HEK293 (cell line): ENCODE measurements around the gene DACT3.

Experiments used
- CTCF ChIA-PET: fragments of 350-600 bp; formaldehyde crosslinking; extraction: SDS; loops from one replicate; lab custom pipeline; 2021; ENCODE audit warnings: antibody characterized with exemption; lab: Yijun Ruan, JAX
- POLR2A ChIA-PET: fragments of 300-600 bp; formaldehyde crosslinking; extraction: SDS; loops from one replicate; lab custom pipeline; 2020; ENCODE audit warnings: antibody characterized with exemption, inconsistent platforms; lab: Yijun Ruan, JAX
- H3K27ac ChIP-seq: fragments of 200-500 bp; sonication (Bioruptor generic); 2 replicates; pipeline ENCODE4 v1.5.1; 2014; ENCODE audit warnings: low read depth, low read length, control low read depth, inconsistent platforms; ENCODE audit errors: extremely low read depth
- H3K36me3 ChIP-seq, 2 experiments: fragments of 200-500 bp in 1 of 2; sonication (Bioruptor generic) in 1 of 2; 1 replicate in 1 of 2; 2 replicates in 1 of 2; pipeline ENCODE4 v1.5.1; 2014 to 2017; ENCODE audit warnings: inconsistent platforms in 2 of 2, low read length in 2 of 2; ENCODE audit not compliant: control insufficient read depth in 2 of 2, insufficient read depth in 1 of 2
- H3K4me1 ChIP-seq: fragments of 200-500 bp; sonication (Bioruptor generic); 2 replicates; pipeline ENCODE4 v1.5.1; 2014; ENCODE audit warnings: mild to moderate bottlenecking, low read length, inconsistent platforms; ENCODE audit not compliant: control insufficient read depth, insufficient read depth
- H3K4me3 ChIP-seq: 2 replicates; pipeline ENCODE4 v1.5.1; 2011; ENCODE audit warnings: low read depth, mild to moderate bottlenecking, control low read depth, low read length, moderate library complexity
- H3K9me3 ChIP-seq: fragments of 200-500 bp; sonication (Bioruptor generic); 2 replicates; pipeline ENCODE4 v1.5.1; 2014; ENCODE audit warnings: low read depth, low read length, inconsistent platforms; ENCODE audit not compliant: control insufficient read depth, insufficient read depth
- EGR2 ChIP-seq: fragments of 450-650 bp; formaldehyde crosslinking; IDR thresholded peaks from 2 replicates; pipeline ENCODE4 v1.5.1; 2016; ENCODE audit warnings: low read depth, missing biosample characterization, missing genetic modification characterization
- GLIS1 ChIP-seq: fragments of 450-650 bp; formaldehyde crosslinking; IDR thresholded peaks from 2 replicates; pipeline ENCODE4 v1.5.1; 2016; ENCODE audit warnings: missing biosample characterization, missing genetic modification characterization
- KLF1 ChIP-seq: fragments of 450-650 bp; formaldehyde crosslinking; IDR thresholded peaks from 2 replicates; pipeline ENCODE4 v1.5.1; 2016; ENCODE audit warnings: missing biosample characterization, missing genetic modification characterization
- OVOL3 ChIP-seq: fragments of 450-650 bp; formaldehyde crosslinking; IDR thresholded peaks from 2 replicates; pipeline ENCODE4 v1.5.1; 2016; ENCODE audit warnings: missing biosample characterization, missing genetic modification characterization
- PRDM1 ChIP-seq: fragments of 450-650 bp; formaldehyde crosslinking; IDR thresholded peaks from 2 replicates; pipeline ENCODE4; 2016; ENCODE audit warnings: missing biosample characterization, missing genetic modification characterization
- SP7 ChIP-seq: fragments of 450-650 bp; formaldehyde crosslinking; IDR thresholded peaks from 2 replicates; pipeline ENCODE4 v1.5.1; 2016; ENCODE audit warnings: missing biosample characterization, missing genetic modification characterization
- WT1 ChIP-seq: fragments of 450-650 bp; formaldehyde crosslinking; IDR thresholded peaks from 2 replicates; pipeline ENCODE4 v1.5.1; 2016; ENCODE audit warnings: missing biosample characterization, missing genetic modification characterization
- ZBTB17 ChIP-seq: fragments of 450-650 bp; formaldehyde crosslinking; IDR thresholded peaks from 2 replicates; pipeline ENCODE4 v1.5.1; 2016; ENCODE audit warnings: missing biosample characterization, missing genetic modification characterization
- ZBTB8A ChIP-seq: fragments of 450-650 bp; formaldehyde crosslinking; IDR thresholded peaks from 2 replicates; pipeline ENCODE4 v1.5.1; 2016; ENCODE audit warnings: missing biosample characterization, missing genetic modification characterization
- ZIC2 ChIP-seq: fragments of 450-650 bp; formaldehyde crosslinking; IDR thresholded peaks from 2 replicates; pipeline ENCODE4 v1.5.1; 2016; ENCODE audit warnings: missing biosample characterization, missing genetic modification characterization
- ZNF133 ChIP-seq: fragments of 450-650 bp; formaldehyde crosslinking; IDR thresholded peaks from 2 replicates; pipeline ENCODE4 v1.5.1; 2016; ENCODE audit warnings: missing biosample characterization, missing genetic modification characterization
- ZNF174 ChIP-seq: fragments of 450-650 bp; formaldehyde crosslinking; IDR thresholded peaks from 2 replicates; pipeline ENCODE4 v1.5.0; 2017; ENCODE audit warnings: missing biosample characterization, mild to moderate bottlenecking, missing genetic modification characterization
- ZNF214 ChIP-seq: fragments of 450-650 bp; formaldehyde crosslinking; IDR thresholded peaks from 2 replicates; pipeline ENCODE4 v1.5.1; 2017; ENCODE audit warnings: missing biosample characterization, mild to moderate bottlenecking, missing genetic modification characterization, borderline replicate concordance
- ZNF223 ChIP-seq: fragments of 450-650 bp; formaldehyde crosslinking; IDR thresholded peaks from 2 replicates; pipeline ENCODE4 v1.5.1; 2016; ENCODE audit warnings: missing biosample characterization, missing genetic modification characterization
- ZNF341 ChIP-seq: fragments of 450-650 bp; formaldehyde crosslinking; IDR thresholded peaks from 2 replicates; pipeline ENCODE4; 2016; ENCODE audit warnings: low read depth, missing biosample characterization, missing genetic modification characterization
- ZNF350 ChIP-seq: fragments of 450-650 bp; formaldehyde crosslinking; IDR thresholded peaks from 2 replicates; pipeline ENCODE4 v1.5.0; 2017; ENCODE audit warnings: missing biosample characterization, mild to moderate bottlenecking, missing genetic modification characterization
- ZNF366 ChIP-seq: fragments of 450-650 bp; formaldehyde crosslinking; conservative IDR thresholded peaks from 2 replicates; pipeline ENCODE4 v1.5.1; 2016; ENCODE audit warnings: missing biosample characterization, missing genetic modification characterization
- ZNF394 ChIP-seq: fragments of 450-650 bp; formaldehyde crosslinking; IDR thresholded peaks from 2 replicates; pipeline ENCODE4 v1.5.1; 2016; ENCODE audit warnings: missing biosample characterization, missing genetic modification characterization, mild to moderate bottlenecking, moderate library complexity, borderline replicate concordance
- ZNF423 ChIP-seq: fragments of 450-650 bp; formaldehyde crosslinking; IDR thresholded peaks from 2 replicates; pipeline ENCODE4 v1.5.1; 2016; ENCODE audit warnings: missing biosample characterization, missing genetic modification characterization
- ZNF660 ChIP-seq: fragments of 450-650 bp; IDR thresholded peaks from 2 replicates; pipeline ENCODE4 v1.5.1; 2018; ENCODE audit warnings: missing biosample characterization, mild to moderate bottlenecking, missing genetic modification characterization
- TF ChIP-seq, protein P1 (sequence below): fragments of 450-650 bp; formaldehyde crosslinking; IDR thresholded peaks from 2 replicates; pipeline ENCODE4 v1.5.1; 2016; ENCODE audit warnings: missing biosample characterization, missing genetic modification characterization
- TF ChIP-seq, protein P2 (sequence below): fragments of 450-650 bp; formaldehyde crosslinking; IDR thresholded peaks from 2 replicates; pipeline ENCODE4 v1.5.1; 2016; ENCODE audit warnings: missing biosample characterization, missing genetic modification characterization
- TF ChIP-seq, protein P3 (sequence below): fragments of 450-650 bp; formaldehyde crosslinking; IDR thresholded peaks from 2 replicates; pipeline ENCODE4 v1.5.1; 2016; ENCODE audit warnings: missing biosample characterization, missing genetic modification characterization
- TF ChIP-seq, protein P4 (sequence below): fragments of 450-650 bp; formaldehyde crosslinking; IDR thresholded peaks from 2 replicates; pipeline ENCODE4 v1.5.1; 2016; ENCODE audit warnings: missing biosample characterization, missing genetic modification characterization
- TF ChIP-seq, protein P5 (sequence below): fragments of 450-650 bp; formaldehyde crosslinking; IDR thresholded peaks from 2 replicates; pipeline ENCODE4 v1.5.1; 2017; ENCODE audit warnings: missing biosample characterization, missing genetic modification characterization

DACT3 gene

DNA sequence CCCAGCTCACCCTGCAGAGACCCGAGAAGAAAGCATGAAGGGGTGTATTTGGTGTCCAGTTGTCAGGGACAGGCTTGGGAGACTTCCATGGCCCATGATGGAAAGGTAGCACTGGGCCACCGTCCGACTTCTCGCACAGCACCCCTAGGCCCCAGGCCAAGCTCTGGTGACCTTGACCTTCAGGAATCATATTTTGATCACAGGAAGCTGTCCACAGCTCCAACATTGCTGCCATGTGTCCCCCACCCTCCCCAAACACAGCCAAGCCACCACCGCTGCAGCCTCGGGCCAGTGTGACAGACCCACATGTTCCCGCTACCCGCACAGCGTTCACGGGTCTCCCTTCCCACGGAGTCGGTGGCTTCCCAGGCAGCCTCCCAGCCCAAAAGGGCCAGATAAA lies 35.3 kb downstream of the DACT3 start:
- Histone ChIP-seq H3K9me3 (no peaks in the 10 kb centered on the region), H3K36me3 (no peaks in the 10 kb centered on the region), H3K4me1 (no peaks in the 10 kb centered on the region), H3K4me3 (no peak overlapping the region), H3K27ac (no peak overlapping the region)
- CTCF ChIA-PET: interaction anchor here (0.6 to 2.5 kb wide), 5 partner anchors 9 to 79 kb away, joined by 3 to 12 read pairs (median 5); partner anchors contain the start of gene DACT3
- TF ChIP-seq ZBTB8A (tag by site-specific recombination) (no peak), ZNF133 (tag by site-specific recombination) (no peak), ZNF223 (no peak)
- POLR2A ChIA-PET: interaction anchor here (1.3 kb wide), 1 partner anchor 19 kb away, joined by 3 read pairs; no protein-coding TSS in a partner anchor

DNA sequence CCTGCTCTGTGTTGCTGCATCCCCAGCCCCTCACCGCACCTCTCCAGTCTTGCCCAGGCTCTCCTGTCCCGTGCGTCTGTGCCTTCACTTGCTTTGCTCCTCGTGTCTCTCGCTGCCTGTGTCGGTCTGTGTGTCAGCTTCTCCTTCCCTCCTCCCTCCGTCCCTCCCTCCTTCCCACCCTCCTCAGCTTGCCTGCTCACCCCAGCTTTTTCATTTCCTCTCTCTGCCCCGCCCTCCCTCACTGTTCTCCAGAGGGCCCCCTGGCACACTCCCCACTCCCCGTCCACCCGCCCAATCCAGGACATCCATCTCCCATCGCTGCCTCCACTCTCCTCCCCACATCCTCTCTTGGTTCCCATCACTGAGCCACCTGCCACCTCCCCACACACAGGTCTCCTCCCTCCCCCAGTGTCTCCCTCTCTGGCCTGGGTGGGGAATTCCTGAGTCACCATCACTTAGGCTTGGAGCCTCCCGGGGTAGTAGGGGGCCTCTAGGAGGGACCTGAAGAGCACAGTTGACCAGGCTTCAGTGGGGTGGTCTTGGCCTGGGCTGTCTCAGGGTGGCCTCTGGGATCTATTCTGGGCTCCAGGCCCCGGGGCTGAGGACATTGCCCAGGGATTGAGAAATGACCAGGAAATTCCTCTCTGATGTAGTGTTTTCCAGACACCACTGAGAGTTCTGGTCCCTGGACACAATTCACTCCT lies 35.9 kb downstream of the DACT3 start, which contains the start of gene PTGIR:
PTGIR (minus strand) TSS at position 132 of the 704 bp plus-strand sequence. CDS start 864 bp downstream, outside the sequence.
- Histone ChIP-seq H3K27ac (no peak within 1 kb of the TSS), H3K4me1 (no peaks in the 10 kb centered on the region), H3K9me3 (no peaks in the 10 kb centered on the region), H3K36me3 (no peaks in the 10 kb centered on the region), H3K4me3 (no peak within 1 kb of the TSS)
- ChIA-PET POLR2A (interaction anchor here (0.5 to 1.3 kb wide), 3 partner anchors 12 to 722 kb away, joined by 3 read pairs; no protein-coding TSS in a partner anchor), CTCF (interaction anchor here (0.7 to 2.5 kb wide), 5 partner anchors 8 to 79 kb away, joined by 4 to 12 read pairs (median 7); partner anchors contain the start of gene DACT3)
- TF ChIP-seq KLF1 (tag by site-specific recombination) (peak; percentile 89), ZNF394 (tag by site-specific recombination) (peak; percentile 34; the same call in 1 of the 2 replicates), ZBTB17 (peak; percentile 48), PRDM1 (tag by site-specific recombination) (no peak), SP7 (0 out of 2 replicates have a peak, but pooled peaks have one; percentile 24), ZNF341 (tag by site-specific recombination) (no peak), ZNF214 (tag by site-specific recombination) (no peak), ZNF350 (tag by site-specific recombination) (no peak), OVOL3 (tag by site-specific recombination) (no peak), ZNF366 (tag by site-specific recombination) (peak; percentile 70), WT1 (tag by site-specific recombination) (peak; percentile 66), ZNF133 (tag by site-specific recombination) (0 out of 2 replicates have a peak, but pooled peaks have one; percentile 21), ZNF174 (tag by site-specific recombination) (no peak), ZNF660 (tag by site-specific recombination) (no peak), EGR2 (tag by site-specific recombination) (peak; percentile 85), ZIC2 (tag by site-specific recombination) (no peak), ZNF423 (tag by site-specific recombination) (no peak), GLIS1 (tag by site-specific recombination) (peak; percentile 71)
- TF ChIP-seq, protein P1, sequence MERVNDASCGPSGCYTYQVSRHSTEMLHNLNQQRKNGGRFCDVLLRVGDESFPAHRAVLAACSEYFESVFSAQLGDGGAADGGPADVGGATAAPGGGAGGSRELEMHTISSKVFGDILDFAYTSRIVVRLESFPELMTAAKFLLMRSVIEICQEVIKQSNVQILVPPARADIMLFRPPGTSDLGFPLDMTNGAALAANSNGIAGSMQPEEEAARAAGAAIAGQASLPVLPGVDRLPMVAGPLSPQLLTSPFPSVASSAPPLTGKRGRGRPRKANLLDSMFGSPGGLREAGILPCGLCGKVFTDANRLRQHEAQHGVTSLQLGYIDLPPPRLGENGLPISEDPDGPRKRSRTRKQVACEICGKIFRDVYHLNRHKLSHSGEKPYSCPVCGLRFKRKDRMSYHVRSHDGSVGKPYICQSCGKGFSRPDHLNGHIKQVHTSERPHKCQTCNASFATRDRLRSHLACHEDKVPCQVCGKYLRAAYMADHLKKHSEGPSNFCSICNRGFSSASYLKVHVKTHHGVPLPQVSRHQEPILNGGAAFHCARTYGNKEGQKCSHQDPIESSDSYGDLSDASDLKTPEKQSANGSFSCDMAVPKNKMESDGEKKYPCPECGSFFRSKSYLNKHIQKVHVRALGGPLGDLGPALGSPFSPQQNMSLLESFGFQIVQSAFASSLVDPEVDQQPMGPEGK (tag by site-specific recombination): peak; percentile 27; the same call in 1 of the 2 replicates
- TF ChIP-seq, protein P2, sequence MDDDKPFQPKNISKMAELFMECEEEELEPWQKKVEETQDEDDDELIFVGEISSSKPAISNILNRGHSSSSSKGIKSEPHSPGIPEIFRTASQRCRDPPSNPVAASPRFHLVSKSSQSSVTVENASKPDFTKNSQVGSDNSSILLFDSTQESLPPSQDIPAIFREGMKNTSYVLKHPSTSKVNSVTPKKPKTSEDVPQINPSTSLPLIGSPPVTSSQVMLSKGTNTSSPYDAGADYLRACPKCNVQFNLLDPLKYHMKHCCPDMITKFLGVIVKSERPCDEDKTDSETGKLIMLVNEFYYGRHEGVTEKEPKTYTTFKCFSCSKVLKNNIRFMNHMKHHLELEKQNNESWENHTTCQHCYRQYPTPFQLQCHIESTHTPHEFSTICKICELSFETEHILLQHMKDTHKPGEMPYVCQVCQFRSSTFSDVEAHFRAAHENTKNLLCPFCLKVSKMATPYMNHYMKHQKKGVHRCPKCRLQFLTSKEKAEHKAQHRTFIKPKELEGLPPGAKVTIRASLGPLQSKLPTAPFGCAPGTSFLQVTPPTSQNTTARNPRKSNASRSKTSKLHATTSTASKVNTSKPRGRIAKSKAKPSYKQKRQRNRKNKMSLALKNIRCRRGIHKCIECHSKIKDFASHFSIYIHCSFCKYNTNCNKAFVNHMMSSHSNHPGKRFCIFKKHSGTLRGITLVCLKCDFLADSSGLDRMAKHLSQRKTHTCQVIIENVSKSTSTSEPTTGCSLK: no peak
- TF ChIP-seq, protein P3, sequence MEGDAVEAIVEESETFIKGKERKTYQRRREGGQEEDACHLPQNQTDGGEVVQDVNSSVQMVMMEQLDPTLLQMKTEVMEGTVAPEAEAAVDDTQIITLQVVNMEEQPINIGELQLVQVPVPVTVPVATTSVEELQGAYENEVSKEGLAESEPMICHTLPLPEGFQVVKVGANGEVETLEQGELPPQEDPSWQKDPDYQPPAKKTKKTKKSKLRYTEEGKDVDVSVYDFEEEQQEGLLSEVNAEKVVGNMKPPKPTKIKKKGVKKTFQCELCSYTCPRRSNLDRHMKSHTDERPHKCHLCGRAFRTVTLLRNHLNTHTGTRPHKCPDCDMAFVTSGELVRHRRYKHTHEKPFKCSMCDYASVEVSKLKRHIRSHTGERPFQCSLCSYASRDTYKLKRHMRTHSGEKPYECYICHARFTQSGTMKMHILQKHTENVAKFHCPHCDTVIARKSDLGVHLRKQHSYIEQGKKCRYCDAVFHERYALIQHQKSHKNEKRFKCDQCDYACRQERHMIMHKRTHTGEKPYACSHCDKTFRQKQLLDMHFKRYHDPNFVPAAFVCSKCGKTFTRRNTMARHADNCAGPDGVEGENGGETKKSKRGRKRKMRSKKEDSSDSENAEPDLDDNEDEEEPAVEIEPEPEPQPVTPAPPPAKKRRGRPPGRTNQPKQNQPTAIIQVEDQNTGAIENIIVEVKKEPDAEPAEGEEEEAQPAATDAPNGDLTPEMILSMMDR (tag by site-specific recombination): no peak
- TF ChIP-seq, protein P4, sequence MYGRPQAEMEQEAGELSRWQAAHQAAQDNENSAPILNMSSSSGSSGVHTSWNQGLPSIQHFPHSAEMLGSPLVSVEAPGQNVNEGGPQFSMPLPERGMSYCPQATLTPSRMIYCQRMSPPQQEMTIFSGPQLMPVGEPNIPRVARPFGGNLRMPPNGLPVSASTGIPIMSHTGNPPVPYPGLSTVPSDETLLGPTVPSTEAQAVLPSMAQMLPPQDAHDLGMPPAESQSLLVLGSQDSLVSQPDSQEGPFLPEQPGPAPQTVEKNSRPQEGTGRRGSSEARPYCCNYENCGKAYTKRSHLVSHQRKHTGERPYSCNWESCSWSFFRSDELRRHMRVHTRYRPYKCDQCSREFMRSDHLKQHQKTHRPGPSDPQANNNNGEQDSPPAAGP (tag by site-specific recombination): 0 out of 2 replicates have a peak, but pooled peaks have one; percentile 67
- TF ChIP-seq, protein P5, sequence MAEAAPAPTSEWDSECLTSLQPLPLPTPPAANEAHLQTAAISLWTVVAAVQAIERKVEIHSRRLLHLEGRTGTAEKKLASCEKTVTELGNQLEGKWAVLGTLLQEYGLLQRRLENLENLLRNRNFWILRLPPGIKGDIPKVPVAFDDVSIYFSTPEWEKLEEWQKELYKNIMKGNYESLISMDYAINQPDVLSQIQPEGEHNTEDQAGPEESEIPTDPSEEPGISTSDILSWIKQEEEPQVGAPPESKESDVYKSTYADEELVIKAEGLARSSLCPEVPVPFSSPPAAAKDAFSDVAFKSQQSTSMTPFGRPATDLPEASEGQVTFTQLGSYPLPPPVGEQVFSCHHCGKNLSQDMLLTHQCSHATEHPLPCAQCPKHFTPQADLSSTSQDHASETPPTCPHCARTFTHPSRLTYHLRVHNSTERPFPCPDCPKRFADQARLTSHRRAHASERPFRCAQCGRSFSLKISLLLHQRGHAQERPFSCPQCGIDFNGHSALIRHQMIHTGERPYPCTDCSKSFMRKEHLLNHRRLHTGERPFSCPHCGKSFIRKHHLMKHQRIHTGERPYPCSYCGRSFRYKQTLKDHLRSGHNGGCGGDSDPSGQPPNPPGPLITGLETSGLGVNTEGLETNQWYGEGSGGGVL: peak; percentile 98
